Rectal smooth muscle tissue (tissue), 1 donor: ENCODE measurements around the gene TMEM225B.

ENCODE experiments used
- H3K27ac ChIP-seq: one replicate; pipeline ENCODE4 v1.7.0; 2013; ENCODE audit warnings: low read depth, low read length, inconsistent platforms
- H3K27me3 ChIP-seq: one replicate; pipeline ENCODE4 v1.7.0; 2013; ENCODE audit warnings: low read length; ENCODE audit not compliant: control insufficient read depth, insufficient read depth
- H3K36me3 ChIP-seq: one replicate; pipeline ENCODE4 v1.7.0; 2013; ENCODE audit warnings: low read length; ENCODE audit not compliant: control insufficient read depth, insufficient read depth
- H3K4me1 ChIP-seq: one replicate; pipeline ENCODE4 v1.7.0; 2013; ENCODE audit warnings: low read length; ENCODE audit not compliant: control insufficient read depth, insufficient read depth
- H3K4me3 ChIP-seq: one replicate; pipeline ENCODE4 v1.7.0; 2013; ENCODE audit warnings: low read length
- H3K9ac ChIP-seq: one replicate; pipeline ENCODE4 v1.7.0; 2013; ENCODE audit warnings: low read length

TMEM225B gene

DNA sequence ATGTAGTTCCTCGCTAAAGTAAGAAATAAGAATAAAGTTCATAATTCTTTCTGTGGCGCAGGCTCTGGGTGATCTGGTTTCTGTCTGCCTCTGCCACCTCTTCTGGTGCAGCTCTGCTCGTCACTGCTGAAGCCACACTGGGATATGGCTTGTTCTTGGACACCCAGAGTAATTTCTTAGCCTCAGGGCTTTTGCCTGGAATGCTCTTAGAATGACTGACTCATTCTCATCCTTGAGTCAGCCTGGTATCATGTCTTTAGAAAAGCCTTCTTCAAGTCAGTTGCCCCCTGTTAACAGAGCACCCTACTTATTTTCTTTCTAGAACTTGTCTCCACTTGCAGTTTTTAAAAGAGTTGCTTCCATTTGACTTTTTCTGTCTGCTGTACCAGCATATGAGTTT is 20.7 kb downstream of the TMEM225B start:
- H3K9ac ChIP-seq: no peak overlapping the region
- H3K27me3 ChIP-seq: no peaks in the 10 kb centered on the region
- no peak overlapping the region for H3K4me3 ChIP-seq
- H3K36me3 ChIP-seq: peaks cover 32% of the 10 kb centered on the region
- peaks cover 8% of the 10 kb centered on the region for H3K4me1 ChIP-seq
- H3K27ac ChIP-seq: no peak overlapping the region

DNA sequence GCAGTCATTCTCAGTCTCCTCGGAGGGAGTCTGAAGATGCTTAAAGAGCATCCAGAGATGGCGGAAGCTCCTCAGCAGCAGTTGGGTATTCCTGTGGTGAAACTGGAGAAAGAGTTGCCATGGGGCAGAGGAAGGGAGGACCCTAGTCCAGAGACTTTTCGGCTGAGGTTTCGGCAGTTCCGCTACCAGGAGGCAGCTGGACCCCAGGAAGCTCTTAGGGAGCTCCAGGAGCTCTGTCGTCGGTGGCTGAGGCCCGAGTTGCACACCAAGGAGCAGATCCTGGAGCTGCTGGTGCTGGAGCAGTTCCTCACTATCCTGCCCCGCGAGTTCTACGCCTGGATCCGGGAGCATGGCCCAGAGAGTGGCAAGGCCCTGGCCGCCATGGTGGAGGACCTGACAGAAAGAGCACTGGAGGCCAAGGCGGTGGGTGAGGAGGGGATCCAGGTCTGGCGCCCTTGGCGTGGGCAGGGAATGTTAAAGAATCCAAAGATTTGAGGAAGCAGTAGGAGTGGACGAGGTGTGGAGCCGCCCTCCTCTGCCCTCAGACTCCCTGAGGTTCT is 21.6 kb downstream of the TMEM225B start:
- no peak overlapping the region for H3K27ac ChIP-seq
- H3K4me3 ChIP-seq: no peak overlapping the region
- no peak overlapping the region for H3K9ac ChIP-seq
- H3K4me1 ChIP-seq: peaks cover 8% of the 10 kb centered on the region
- no peaks in the 10 kb centered on the region for H3K27me3 ChIP-seq
- peaks cover 40% of the 10 kb centered on the region for H3K36me3 ChIP-seq

DNA sequence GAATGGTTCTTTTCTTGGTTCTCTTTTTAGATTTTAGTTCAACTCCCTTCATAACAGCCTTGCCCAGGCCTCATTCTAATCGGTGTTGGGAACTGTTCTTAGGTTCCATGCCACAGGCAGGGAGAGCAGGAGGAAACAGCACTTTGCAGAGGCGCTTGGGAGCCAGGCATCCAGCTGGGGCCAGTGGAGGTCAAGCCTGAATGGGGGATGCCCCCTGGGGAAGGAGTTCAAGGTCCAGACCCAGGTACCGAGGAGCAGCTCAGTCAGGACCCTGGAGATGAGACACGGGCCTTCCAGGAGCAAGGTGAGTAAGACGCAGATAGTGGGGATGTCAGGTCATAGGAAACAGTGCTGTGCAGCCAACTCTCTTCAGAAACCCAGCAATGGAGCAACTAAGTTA is 23.2 kb downstream of the TMEM225B start:
- no peak overlapping the region for H3K27ac ChIP-seq
- peaks cover 51% of the 10 kb centered on the region for H3K36me3 ChIP-seq
- no peak overlapping the region for H3K4me3 ChIP-seq
- H3K9ac ChIP-seq: no peak overlapping the region
- no peaks in the 10 kb centered on the region for H3K27me3 ChIP-seq
- H3K4me1 ChIP-seq: peaks cover 8% of the 10 kb centered on the region

DNA sequence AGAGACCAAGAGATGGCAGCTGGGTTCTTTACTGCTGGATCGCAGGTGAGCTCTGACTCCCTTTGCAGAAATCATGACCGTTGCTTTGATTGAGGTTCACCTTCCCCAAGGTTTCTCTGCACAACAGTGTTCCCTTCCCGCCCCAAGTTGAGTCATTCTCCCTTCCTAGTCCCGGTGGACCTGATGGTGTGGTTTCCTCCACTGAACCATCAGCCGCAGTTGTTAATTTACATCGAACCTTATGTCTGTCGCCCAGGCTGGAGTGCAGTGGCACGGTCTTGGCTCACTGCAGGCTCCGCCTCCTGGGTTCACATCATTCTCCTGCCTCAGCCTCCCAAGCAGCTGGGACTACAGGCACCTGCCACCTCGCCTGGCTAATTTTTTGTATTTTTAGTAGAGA is 24.5 kb downstream of the TMEM225B start:
- Histone ChIP-seq H3K27ac (no peak overlapping the region), H3K4me3 (no peak overlapping the region), H3K27me3 (no peaks in the 10 kb centered on the region), H3K9ac (no peak overlapping the region), H3K36me3 (peaks cover 60% of the 10 kb centered on the region), H3K4me1 (peaks cover 6% of the 10 kb centered on the region)

DNA sequence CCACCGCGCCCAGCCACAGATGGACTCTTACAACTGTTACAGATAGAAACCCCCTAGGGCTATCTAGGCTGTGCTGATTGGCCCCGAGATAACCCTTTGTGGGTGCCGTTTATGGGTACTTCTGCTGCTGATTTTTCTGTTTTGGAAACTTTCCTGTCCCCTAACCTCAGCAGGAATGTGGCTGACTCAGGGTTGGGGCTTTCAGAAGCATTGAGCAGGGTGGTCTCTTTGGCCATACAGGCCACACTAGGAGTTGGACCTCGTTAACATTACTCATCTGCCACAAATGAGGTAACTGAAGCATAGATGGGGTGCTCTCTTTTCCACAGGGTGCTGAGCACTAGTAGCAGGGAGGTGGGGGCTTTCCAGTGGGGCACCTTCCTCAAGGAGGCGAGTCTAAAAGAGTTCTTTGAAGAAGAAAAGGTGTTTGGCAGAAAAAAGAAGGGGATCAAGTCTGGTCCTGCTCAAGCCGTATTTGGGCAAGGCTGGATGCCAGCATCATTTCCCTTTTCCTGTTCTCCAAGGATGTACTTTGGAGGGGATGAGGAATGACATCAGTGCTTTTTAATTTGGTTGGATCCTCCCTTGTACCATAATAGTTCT is 25.1 kb downstream of the TMEM225B start:
- Histone ChIP-seq H3K9ac (no peak overlapping the region), H3K36me3 (peaks cover 61% of the 10 kb centered on the region), H3K4me1 (no peaks in the 10 kb centered on the region), H3K4me3 (no peak overlapping the region), H3K27me3 (no peaks in the 10 kb centered on the region), H3K27ac (no peak overlapping the region)

DNA sequence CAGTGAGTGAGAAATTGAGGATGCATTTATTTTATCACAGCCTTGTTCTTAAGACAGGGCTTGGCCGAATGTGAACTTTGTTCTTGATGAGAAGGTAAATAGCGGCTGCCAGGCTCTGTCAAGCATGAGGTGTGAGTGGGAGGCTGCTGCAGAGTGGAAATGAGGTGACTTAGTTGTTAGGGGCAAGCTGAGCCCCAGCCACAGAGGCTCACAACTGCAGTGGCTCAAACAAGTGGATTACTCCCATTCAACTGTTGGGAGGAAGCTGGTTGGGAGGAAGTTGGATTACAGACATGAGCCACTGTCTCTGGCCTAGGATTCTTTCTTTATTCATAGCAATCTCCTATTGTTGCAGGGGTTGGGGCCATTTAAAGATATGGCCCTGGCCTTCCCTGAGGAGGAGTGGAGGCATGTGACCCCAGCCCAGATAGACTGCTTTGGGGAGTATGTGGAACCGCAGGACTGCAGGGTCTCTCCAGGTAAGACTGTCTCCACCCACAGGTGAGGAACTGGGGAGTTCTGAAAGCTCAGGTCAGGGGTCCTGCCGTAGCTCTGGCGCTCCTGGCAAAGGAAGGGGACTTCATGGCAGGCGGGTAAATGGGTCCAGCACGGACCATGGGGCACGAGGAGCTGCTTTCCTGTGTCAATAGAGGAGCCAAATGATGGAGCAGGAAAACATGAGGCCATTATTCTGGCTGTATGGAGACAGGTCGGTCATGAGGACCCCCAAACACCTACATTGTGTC is 25.8 kb downstream of the TMEM225B start:
- peaks cover 63% of the 10 kb centered on the region for H3K36me3 ChIP-seq
- no peak overlapping the region for H3K9ac ChIP-seq
- no peaks in the 10 kb centered on the region for H3K4me1 ChIP-seq

DNA sequence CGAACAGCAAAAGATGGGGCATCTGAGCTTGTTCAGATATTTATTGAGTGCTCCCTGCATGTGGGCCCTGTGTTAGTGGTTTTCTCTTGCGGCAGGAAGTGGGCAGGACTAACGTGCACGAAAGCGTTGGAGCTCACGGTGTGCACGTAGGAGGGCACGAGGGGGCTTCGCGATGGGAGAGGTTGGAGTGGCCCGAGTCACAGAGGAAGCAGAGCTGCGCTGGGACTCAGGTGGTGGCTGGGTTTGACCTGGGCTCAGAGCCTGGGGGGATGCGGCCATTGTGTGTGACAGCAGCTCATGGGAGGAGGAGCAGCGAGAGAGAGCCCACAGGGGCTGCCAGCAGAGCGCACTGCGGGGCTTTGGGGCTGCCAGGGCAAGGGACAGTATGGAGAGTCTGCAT is 26.4 kb downstream of the TMEM225B start:
- Histone ChIP-seq H3K9ac (no peak overlapping the region), H3K4me1 (no peaks in the 10 kb centered on the region), H3K4me3 (no peak overlapping the region), H3K27me3 (no peaks in the 10 kb centered on the region), H3K36me3 (peaks cover 65% of the 10 kb centered on the region), H3K27ac (no peak overlapping the region)

More for the DNA sequence above, 25.8 kb downstream of the TMEM225B start:
- Histone ChIP-seq H3K4me3 (no peak overlapping the region), H3K27ac (no peak overlapping the region), H3K27me3 (no peaks in the 10 kb centered on the region)

DNA sequence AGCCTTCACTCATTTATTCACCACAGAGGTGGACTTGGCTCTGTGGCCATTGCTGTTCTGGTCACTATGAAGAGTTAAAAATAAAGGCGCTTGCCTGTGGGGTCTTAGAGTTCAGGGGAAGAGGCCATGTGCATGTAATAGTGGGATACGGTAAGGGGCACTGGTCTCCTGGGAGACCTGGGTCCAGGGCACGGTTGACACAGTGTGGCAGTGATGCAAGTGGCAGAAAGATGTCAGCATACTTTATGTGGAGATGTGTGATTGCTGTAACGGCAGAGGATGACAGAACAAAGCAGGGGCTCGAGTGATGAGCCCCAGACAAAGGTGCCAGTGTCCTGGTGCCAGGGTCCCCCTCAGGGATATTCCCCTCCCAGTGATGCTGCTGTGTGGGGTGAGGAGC is 27.3 kb downstream of the TMEM225B start:
- Histone ChIP-seq H3K27ac (no peak overlapping the region), H3K36me3 (peaks cover 65% of the 10 kb centered on the region), H3K4me3 (no peak overlapping the region), H3K9ac (no peak overlapping the region), H3K4me1 (no peaks in the 10 kb centered on the region), H3K27me3 (no peaks in the 10 kb centered on the region)

DNA sequence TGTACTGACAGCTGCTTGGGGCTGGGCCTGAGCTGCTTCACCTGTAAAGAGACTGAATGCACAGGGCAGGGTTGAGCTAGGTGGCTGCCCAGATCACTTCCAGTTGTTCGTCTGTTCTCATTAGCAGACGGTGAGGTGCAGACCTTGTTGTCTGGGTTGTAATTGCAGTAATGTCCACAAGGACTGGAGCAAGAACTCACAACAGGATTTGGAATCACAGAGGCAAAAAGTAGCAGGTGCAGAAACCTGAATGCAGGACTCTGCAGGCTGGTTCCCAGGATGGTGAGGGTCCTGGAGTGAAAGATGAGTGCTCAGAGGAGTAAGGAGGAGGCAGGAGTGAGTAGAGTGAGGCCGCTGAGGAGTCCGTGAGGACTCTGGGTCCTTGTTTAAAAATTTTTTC is 27.9 kb downstream of the TMEM225B start:
- H3K36me3 ChIP-seq: peaks cover 61% of the 10 kb centered on the region
- H3K4me3 ChIP-seq: no peak overlapping the region
- no peaks in the 10 kb centered on the region for H3K27me3 ChIP-seq
- no peaks in the 10 kb centered on the region for H3K4me1 ChIP-seq
- H3K9ac ChIP-seq: no peak overlapping the region
- no peak overlapping the region for H3K27ac ChIP-seq

DNA sequence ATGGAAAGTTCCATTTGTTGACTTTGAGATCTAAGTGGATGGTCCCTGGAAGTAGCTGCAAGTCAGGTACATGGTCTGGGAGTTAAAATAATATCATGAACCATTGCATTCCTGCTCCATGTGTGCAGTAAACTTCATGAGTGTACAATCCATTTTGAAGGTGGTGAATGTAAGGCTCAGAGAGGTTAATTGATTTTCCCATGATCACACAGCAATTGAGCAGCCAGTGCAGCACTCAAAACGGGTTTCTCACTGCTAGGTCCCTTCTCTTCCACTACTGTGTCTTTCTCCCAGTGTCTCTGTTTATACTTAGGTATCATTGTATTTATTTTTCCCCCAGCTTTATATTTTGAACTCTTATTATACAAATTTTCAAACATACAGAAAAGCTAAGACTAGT is 28.6 kb downstream of the TMEM225B start:
- H3K4me3 ChIP-seq: no peak overlapping the region
- no peak overlapping the region for H3K27ac ChIP-seq
- no peaks in the 10 kb centered on the region for H3K27me3 ChIP-seq
- no peaks in the 10 kb centered on the region for H3K4me1 ChIP-seq
- peaks cover 54% of the 10 kb centered on the region for H3K36me3 ChIP-seq
- H3K9ac ChIP-seq: no peak overlapping the region

DNA sequence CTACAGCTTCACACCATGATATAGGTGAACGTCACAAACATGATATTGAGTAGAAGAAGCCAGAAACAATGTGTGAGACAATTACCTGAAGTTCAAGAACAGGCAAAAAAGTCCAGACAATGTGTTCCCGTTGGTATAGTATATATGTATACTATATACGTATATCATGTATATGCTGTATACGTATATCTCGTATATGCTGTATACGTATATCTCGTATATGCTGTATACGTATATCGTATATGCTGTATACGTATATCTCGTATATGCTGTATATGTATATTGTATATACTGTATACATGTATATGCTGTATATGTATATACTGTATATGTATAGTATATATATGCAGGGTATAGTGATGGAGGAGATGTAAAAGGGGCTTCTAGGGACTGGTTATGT is 29.4 kb downstream of the TMEM225B start:
- no peak overlapping the region for H3K9ac ChIP-seq
- peaks cover 50% of the 10 kb centered on the region for H3K36me3 ChIP-seq
- H3K4me3 ChIP-seq: no peak overlapping the region
- H3K27me3 ChIP-seq: no peaks in the 10 kb centered on the region
- H3K27ac ChIP-seq: no peak overlapping the region
- no peaks in the 10 kb centered on the region for H3K4me1 ChIP-seq

DNA sequence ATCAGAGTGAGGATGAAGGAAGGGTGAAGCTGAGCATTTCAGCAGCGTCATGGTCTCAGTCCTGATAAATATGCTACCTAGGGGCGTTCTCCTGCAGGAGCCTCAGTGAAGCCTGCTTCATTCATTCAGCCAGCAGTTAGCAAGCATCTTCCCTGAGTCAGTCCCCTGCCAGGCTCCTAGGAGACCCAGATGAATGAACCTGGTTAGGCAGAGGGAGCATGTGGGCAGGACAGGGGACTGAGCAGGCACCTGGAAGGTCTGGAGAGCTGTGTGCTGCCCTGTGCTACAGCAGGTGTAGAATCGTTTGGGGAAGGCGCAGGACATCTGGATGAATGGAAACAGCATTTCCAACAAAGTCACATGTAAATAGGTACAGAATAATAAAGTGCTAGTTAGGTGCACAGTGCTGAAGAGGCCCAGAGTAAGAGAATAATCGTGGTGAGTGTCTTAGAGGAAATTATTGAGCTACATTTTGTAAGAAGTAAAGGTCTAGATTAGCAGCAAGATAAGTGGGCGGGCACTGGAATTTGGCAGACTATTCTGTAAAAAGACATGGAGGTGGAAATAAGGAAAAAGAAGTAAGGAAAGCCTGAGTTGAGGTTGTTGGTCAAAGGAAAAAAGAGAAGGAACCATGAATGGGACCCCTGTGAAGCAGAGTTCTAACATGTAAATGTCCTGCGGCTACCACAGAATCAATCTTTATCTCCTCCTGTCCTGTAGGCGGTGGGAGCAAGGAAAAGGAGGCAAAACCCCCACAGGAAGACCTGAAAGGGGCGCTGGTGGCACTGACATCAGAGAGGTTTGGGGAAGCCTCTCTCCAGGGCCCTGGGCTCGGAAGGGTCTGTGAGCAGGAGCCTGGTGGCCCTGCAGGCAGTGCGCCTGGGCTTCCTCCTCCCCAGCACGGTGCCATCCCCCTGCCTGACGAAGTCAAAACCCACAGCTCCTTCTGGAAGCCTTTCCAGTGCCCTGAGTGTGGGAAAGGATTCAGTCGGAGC is 30.7 kb downstream of the TMEM225B start:
- no peak overlapping the region for H3K27ac ChIP-seq
- no peak overlapping the region for H3K4me3 ChIP-seq
- H3K9ac ChIP-seq: no peak overlapping the region
- H3K36me3 ChIP-seq: peaks cover 42% of the 10 kb centered on the region
- no peaks in the 10 kb centered on the region for H3K27me3 ChIP-seq
- H3K4me1 ChIP-seq: no peaks in the 10 kb centered on the region
